ENCODE measurements around the gene TH. TPM values are rescaled to one million over a fixed set of nuclear protein-coding genes. Genes with fewer than 3 reads are reported as not detected.

Gene TH
- total and polyA plus RNA-seq, 2 experiments from 2014 or later: 0.34 TPM; not detected in 1

GRCh38 chr11:2182075-2182474 lies 10.5 kb upstream of the TH start:
- H3K4me2 ChIP-seq: no peak overlapping the region
- no peaks in the 10 kb centered on the region for H3K9me3 Mint-ChIP-seq
- no peaks in the 10 kb centered on the region for H3K27me3 ChIP-seq (ENCODE audit: insufficient read depth)
- DNase-seq (ENCODE audit: low spot score): no peak
- ATAC-seq: no peak
- no peaks in the 10 kb centered on the region for H3K79me2 ChIP-seq (replicated peaks; ENCODE audit: insufficient read depth)
- H2AFZ ChIP-seq: no peak overlapping the region
- no peaks in the 10 kb centered on the region for H4K20me1 ChIP-seq (replicated peaks; ENCODE audit: insufficient read depth)
- H3K27ac ChIP-seq (ENCODE audit: low read depth): no peak overlapping the region
- TF ChIP-seq POLR2AphosphoS5 (IDR thresholded peaks at IDR 0.05; ENCODE audit: low read depth): no peak
- no peak for TF ChIP-seq ZNF462 (CRISPR knock-in tag; IDR thresholded peaks at IDR 0.05)
- no peak for TF ChIP-seq JUNB (IDR thresholded peaks at IDR 0.05; ENCODE audit: unreplicated experiment)
- TF ChIP-seq, protein P1, sequence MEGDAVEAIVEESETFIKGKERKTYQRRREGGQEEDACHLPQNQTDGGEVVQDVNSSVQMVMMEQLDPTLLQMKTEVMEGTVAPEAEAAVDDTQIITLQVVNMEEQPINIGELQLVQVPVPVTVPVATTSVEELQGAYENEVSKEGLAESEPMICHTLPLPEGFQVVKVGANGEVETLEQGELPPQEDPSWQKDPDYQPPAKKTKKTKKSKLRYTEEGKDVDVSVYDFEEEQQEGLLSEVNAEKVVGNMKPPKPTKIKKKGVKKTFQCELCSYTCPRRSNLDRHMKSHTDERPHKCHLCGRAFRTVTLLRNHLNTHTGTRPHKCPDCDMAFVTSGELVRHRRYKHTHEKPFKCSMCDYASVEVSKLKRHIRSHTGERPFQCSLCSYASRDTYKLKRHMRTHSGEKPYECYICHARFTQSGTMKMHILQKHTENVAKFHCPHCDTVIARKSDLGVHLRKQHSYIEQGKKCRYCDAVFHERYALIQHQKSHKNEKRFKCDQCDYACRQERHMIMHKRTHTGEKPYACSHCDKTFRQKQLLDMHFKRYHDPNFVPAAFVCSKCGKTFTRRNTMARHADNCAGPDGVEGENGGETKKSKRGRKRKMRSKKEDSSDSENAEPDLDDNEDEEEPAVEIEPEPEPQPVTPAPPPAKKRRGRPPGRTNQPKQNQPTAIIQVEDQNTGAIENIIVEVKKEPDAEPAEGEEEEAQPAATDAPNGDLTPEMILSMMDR (conservative IDR thresholded peaks at IDR 0.05; ENCODE audit: low read depth in 2 of 2): no peak
- no peak for TF ChIP-seq STAT1 (IDR thresholded peaks at IDR 0.05; ENCODE audit: unreplicated experiment)
- peaks cover 14% of the 10 kb centered on the region for H3K27me3 Mint-ChIP-seq (ENCODE audit: insufficient read depth, low read depth, poor library complexity)
- no peak overlapping the region for H3K4me3 ChIP-seq
- no peaks in the 10 kb centered on the region for H3F3A ChIP-seq (replicated peaks; ENCODE audit: low read depth)
- H3K36me3 ChIP-seq (ENCODE audit: insufficient read depth): no peaks in the 10 kb centered on the region
- no peaks in the 10 kb centered on the region for H3K4me1 ChIP-seq (ENCODE audit: insufficient read depth)
- H3K4me1 Mint-ChIP-seq: no peaks in the 10 kb centered on the region; the same call in 2 of the 3 replicates
- H3K4me3 Mint-ChIP-seq: no peak overlapping the region
- no peaks in the 10 kb centered on the region for H3K36me3 Mint-ChIP-seq (ENCODE audit: low read depth)
- no peak overlapping the region for H3K27ac Mint-ChIP-seq
- no peaks in the 10 kb centered on the region for H3K9me2 ChIP-seq (ENCODE audit: insufficient read depth)

All from GM23338 (cell line).